HG03039 (cell line): ENCODE measurements around the gene TBCB.
"Not testable (repeated sequence)": the region's sequence is repeated elsewhere in the genome, so short reads cannot be mapped to it uniquely, and the experiment has no call there.

Source experiments
- ATAC-seq: cut with Tn5 transposase; IDR thresholded peaks from one replicate; pipeline ENCODE4 v1.9.1; 2021; ENCODE audit warnings: mild to moderate bottlenecking, moderate library complexity; ENCODE audit not compliant: unreplicated experiment

The TBCB gene

DNA sequence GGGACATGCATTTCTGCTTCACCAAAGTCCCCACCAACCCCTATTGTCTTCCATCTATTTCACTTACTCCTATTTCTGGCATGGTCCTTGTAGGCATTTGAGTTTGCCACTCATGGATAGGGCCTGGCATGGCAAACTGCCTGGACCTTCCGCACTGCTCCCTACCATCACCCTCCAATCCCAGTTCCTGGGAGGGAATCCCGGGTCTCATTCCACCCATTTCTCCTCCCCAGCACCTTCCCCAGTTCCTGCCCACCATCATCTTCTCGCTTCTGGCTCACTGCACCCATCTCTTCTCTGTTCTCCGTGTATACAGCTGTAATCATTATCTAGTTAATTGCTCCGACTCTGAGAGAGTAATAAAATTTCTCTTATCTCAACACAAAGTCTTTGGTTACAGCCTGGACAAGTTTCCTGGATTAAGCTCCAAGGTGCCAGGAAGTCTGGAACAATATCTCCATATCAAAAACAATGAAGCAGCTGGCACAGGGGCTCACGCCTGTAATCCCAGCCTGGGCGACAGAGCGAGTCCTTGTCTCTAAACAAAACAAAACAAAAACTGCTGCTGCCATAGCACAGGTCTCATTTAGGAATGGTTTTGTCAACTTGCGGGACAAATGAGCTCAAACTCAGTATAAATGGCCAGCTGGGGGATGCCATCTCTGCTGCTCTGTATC is 54.0 kb downstream of the TBCB start:
- ATAC-seq, result no peak

DNA sequence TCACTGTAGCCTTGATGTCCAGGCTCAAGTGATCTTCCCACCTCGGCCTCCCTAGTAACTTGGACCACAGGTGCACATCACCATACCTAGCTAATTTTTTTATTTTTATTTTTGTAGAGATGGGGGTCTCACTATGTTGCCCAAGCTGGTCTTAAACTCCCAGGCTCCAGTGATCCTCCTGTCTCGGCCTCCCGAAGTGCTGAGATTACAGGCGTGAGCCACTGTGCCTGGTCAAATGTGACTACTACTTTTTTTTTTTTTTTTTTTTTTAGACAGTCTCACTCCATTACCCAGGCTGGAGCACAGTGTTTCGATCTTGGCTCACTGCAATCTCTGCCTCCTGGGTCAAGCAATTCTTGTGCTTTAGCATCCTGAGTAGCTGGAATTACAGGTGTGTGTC is 57.6 kb downstream of the TBCB start:
- ATAC-seq, result no peak

- not testable (repeated sequence) for ATAC-seq
Observed at GRCh38 chr19:36173846-36174245, 58.6 kb downstream of the TBCB start.
